Measurements from ENCODE around the gene TECPR1. TPM values are rescaled to one million over a fixed set of nuclear protein-coding genes. Genes with fewer than 3 reads are reported as not detected.

Gene TECPR1
- total RNA-seq, 1 donor from 2014 or later, result 86.3 TPM

- intact Hi-C loops (cut with micrococcal nuclease), result no loop called here
Measured at GRCh38 chr7:98213888-98214810, 37.9 kb downstream of the TECPR1 start.

GRCh38 chr7:98213296-98213887 is 38.6 kb downstream of the TECPR1 start:
- intact Hi-C loops (cut with micrococcal nuclease), result no loop called here

- intact Hi-C loops (cut with micrococcal nuclease), result no loop called here
Measured at GRCh38 chr7:98212532-98213041, 39.4 kb downstream of the TECPR1 start.

- intact Hi-C loops (cut with micrococcal nuclease), result loop anchor here (1.0 kb wide), 1 partner anchor 39 kb away; no protein-coding TSS in a partner anchor
Measured at GRCh38 chr7:98211676-98212531, 40.1 kb downstream of the TECPR1 start.

GRCh38 chr7:98211221-98211675 is 40.8 kb downstream of the TECPR1 start, which contains the start of gene BHLHA15:
TSS of gene BHLHA15 (plus strand) at chr7:98211439. CDS start at chr7:98212310, 871 bp downstream.
- intact Hi-C loops (cut with micrococcal nuclease), result loop anchor here (1.0 kb wide), 1 partner anchor 40 kb away; no protein-coding TSS in a partner anchor

GRCh38 chr7:98210513-98211220 is 41.4 kb downstream of the TECPR1 start:
- intact Hi-C loops (cut with micrococcal nuclease), result loop anchor here (1.0 kb wide), 1 partner anchor 41 kb away; no protein-coding TSS in a partner anchor

- intact Hi-C loops (cut with micrococcal nuclease), result no loop called here
Measured at GRCh38 chr7:98209166-98209920, 42.7 kb downstream of the TECPR1 start.

GRCh38 chr7:98206451-98207330 is 45.3 kb downstream of the TECPR1 start:
- intact Hi-C loops (cut with micrococcal nuclease), result no loop called here

GRCh38 chr7:98205162-98205845 is 46.7 kb downstream of the TECPR1 start:
- intact Hi-C loops (cut with micrococcal nuclease), result no loop called here

GRCh38 chr7:98204670-98205069 is 47.4 kb downstream of the TECPR1 start:
- intact Hi-C loops (cut with micrococcal nuclease), result loop anchor here (5.0 kb wide), 1 partner anchor 72 kb away; no protein-coding TSS in a partner anchor

- intact Hi-C loops (cut with micrococcal nuclease), result loop anchor here (2.0 to 5.0 kb wide), 2 partner anchors 47 to 72 kb away; no protein-coding TSS in a partner anchor
Measured at GRCh38 chr7:98203964-98204605, 47.9 kb downstream of the TECPR1 start.

- intact Hi-C loops (cut with micrococcal nuclease), result loop anchor here (2.0 to 5.0 kb wide), 2 partner anchors 47 to 71 kb away; no protein-coding TSS in a partner anchor
Measured at GRCh38 chr7:98203261-98203963, 48.6 kb downstream of the TECPR1 start.

GRCh38 chr7:98202367-98203195 is 49.5 kb downstream of the TECPR1 start:
- intact Hi-C loops (cut with micrococcal nuclease), result loop anchor here (1.0 to 5.0 kb wide), 4 partner anchors 48 to 96 kb away; partner anchors contain the start of genes BRI3 and LMTK2

- intact Hi-C loops (cut with micrococcal nuclease), result loop anchor here (5.0 kb wide), 1 partner anchor 68 kb away; no protein-coding TSS in a partner anchor
Measured at GRCh38 chr7:98200364-98200763, 51.7 kb downstream of the TECPR1 start.

GRCh38 chr7:98199131-98199530 is 52.9 kb downstream of the TECPR1 start:
- intact Hi-C loops (cut with micrococcal nuclease), result no loop called here

All from T-helper 1 cell treated with Interleukin-12 subunit alpha and Interleukin-12 subunit beta and Interleukin-4 antibody, amounts not matched to agents 30 ng/mL and 1 ng/mL, for 36 hours (primary cell).